ENCODE results near the gene ARHGEF10L.
"Not testable (repeated sequence)": the region's sequence is repeated elsewhere in the genome, so short reads cannot be mapped to it uniquely, and the experiment has no call there.

ARHGEF10L gene

DNA sequence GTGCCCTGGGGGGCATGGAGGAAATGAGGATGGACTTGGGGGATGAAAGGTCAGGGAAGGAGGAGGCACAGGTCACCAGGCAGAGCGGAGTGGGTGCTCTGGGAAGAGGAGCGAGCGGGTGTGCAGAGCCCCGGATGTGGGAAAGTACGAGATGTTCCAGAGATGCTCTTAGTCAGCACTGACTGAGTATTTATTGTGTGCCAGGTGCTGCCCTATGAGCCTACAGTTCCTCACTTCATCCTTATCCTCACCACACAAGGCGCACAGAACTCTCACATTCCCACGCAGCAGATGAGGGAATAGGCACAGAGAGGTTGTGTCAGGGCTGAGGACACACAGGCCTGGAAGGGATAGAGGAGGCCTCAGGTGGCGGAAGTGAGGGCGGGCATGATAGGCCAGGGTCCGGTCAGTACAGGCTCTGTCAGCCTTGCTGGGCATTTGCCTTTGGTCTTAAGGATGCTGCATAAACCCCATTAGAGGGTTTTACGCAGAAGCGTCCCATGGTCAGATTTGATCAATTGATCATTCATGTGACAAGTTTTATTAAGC, 77.3 kb downstream of the ARHGEF10L start:
- DNase-seq = no peak

DNA sequence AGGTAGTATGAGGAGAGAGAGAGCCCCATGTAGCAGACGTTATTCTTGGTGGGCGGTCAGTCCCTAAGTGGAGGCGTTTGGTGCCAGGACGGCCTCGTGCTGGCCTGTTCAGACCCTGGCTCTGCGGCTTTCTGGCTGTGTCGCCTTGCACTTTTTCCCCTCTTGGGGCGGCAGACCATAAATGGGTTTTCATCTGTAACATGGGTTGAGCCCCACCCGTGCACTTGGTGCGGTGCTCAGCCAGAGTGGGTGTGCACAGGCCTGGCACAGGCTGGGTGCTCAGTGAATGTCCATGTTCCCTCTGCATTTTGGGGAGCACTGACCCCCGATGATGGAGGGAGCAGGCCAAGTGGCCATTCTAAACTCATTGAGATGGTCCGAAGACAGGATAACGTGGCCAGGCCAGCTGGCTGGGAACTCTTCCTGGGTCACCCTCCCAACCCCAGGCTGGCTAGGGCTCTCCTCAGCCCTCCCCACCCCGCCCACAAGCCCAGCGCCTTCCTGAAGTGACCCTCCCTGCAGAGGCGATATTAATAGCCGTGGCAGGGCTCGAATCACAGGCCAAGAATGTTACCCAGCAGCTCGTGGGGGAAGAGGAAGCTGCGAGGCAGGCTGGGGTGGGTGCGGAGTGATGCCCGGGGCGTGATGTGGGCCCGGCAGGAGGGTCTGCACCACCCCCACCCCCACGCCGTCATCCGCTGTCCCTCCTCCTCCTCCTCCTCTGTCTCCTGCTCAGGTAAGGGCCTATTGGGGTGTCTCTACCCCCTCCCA, 78.5 kb downstream of the ARHGEF10L start:
- peak; percentile 74 for DNase-seq

DNA sequence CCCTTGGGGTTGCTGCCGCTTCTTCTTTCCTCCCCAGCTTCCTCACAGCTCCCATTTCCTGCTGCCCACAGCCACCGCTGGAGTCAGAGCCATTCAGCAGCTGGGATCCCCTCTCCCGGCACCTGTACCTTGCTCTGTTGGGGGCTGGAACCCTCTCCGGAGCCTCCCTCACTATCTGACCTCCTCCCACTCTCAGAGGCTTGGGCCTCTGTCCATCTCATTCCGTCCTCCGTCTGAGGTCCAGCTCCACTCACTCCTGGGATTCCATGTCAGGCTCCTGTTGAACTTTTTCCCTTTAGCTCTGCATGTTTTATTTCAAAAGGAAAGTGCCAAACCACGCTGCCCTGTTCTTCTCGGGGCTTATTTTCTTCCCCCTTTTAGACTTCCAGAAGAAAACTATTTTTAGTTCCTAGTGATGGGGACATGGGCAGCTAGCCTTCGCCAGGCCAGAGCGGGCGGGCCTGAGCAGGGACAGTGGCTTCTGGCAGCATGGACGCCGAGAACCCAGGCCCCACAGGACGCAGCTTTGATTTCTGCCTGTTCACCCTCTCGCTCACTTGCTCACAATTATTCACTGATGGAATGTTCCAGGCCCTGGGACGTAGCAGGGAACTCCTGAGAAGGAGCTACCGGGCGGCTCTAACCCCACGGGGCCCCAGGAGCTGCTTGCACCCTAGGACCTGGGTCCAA, 79.2 kb downstream of the ARHGEF10L start:
- no peak for DNase-seq

DNA sequence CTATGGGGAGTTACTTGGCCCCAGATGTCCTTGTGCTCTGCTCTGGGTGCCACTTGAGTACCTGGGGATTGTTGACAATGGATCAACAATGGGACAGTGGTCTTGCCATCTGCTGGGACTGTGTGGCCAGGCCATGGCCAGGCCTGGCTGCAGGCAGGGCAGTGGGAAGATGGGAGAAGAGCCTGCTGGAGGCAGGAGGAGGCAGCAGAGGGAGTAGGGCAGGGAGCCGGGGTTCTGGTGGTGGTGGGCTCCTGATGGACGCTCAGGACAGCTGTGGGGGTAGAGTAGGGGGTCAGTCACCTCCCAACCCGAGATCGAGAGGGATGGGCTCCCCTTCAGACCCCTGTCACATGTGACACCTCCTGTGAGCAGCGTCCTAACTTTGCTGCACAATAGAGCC, 81.0 kb downstream of the ARHGEF10L start:
- DNase-seq = no peak

DNA sequence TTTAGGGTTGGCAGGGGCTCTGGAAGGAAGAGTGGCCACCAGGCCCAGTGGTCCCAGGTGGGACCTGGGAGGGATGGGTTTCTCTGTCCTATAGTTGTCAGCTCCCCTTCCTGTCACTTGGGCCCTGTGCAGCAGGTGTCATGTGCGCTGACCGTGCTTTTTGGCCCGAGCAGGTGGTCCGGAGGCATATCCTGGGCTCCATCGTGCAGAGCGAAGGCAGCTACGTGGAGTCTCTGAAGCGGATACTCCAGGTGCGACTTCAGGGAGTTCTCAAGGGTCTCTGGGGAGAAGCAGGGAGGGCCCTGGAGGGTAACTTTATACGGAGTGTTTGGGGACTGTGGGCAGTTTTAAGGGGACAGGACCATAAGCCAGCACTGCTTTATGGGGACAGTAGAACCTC, 82.2 kb downstream of the ARHGEF10L start:
- no peak for DNase-seq

DNA sequence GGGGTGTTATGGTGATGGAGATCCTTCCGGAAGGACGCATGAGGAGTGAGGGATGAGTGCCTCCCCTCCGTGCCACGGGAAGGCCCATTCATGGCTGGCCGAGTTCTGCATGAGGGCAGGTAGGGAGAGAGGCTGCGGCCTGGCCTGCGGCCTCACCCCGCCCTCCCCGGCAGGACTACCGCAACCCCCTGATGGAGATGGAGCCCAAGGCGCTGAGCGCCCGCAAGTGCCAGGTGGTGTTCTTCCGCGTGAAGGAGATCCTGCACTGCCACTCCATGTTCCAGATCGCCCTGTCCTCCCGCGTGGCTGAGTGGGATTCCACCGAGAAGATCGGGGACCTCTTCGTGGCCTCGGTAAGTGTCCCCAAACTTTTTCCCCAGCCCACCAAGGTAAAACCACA, 83.3 kb downstream of the ARHGEF10L start:
- no peak for DNase-seq

DNA sequence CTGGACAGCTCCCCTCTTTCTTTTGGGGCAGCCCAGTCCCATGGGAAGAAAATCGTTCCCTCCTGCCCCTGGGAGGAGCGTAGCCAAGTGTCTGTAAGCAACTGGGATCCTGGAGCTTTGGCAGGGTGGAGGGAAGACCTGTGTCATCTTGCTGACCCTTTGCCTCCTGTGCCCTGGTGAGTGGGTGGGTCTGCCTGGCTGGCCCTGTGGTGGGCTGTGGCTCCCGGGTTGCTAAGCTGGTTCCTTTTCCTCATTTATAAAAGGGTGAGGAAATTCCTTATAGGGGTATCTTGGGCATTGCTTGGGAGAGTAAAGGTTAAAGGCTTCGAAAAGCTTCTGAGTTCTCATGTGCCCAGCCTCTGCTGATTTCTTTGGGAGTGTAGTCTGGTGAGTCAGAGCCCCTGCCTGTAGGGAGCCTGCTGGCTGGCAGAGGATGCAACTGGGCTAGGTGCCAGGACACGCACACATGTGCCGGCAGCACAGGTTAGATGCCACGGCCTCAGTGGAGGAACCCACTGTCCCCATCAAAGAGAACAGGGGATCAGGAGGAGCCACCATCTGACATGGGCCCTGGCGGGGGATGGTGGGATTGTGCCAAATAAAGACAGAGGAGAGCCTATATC, 85.2 kb downstream of the ARHGEF10L start:
- DNase-seq = peak; percentile 64

DNA sequence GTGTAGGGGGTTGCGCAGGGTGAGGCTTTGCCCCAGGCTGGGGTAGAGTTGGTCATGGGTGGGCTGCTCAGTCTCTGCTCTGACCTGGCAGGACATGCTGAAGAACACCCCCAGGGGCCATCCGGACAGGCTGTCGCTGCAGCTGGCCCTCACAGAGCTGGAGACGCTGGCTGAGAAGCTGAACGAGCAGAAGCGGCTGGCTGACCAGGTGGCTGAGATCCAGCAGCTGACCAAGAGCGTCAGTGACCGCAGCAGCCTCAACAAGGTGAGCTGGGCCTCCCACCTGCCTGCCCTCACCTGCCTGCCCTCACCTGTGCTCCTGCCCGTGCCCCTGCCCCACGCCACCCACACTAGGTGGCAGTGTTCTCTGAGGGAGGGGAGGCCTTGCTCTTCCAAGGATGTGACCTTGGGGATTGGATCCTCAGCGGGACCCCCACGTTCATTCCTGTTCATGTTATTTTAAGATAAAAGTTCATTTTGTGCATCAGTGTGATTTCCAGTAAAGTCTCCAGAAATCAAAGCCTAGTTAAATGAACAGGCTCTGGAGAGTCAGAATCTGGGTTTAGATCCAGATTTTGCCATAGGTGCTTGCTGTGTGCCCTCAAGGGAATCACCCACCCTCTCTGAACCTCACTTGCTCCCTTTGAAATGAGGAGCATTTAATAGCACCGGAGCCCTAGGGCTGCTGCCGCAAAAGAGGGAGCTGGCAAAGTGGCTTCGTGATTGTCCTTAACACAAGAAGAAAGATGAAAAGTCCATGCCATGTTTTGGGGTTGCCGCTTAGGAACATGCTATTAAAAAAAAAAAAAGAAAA, 87.9 kb downstream of the ARHGEF10L start:
- no peak for DNase-seq

DNA sequence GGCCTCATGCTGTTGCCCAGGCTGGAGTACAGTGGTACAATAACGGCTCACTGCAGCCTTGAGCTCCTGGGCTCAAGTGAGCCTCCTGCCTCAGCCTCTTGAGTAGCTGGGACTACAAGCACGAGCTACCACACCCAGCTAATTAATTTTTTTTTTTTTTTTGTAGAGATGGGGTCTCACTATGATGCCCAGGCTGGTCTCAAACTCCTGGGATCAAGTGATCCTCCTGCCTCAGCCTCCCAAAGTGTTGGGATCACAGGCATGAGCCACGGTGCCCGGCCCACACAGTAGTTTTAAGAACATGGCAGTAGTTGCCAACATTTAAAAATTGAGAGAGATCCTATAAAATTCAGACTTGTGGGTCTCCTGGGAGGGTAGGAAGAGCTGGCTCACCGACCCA, 89.5 kb downstream of the ARHGEF10L start:
- not testable (repeated sequence) for DNase-seq

DNA sequence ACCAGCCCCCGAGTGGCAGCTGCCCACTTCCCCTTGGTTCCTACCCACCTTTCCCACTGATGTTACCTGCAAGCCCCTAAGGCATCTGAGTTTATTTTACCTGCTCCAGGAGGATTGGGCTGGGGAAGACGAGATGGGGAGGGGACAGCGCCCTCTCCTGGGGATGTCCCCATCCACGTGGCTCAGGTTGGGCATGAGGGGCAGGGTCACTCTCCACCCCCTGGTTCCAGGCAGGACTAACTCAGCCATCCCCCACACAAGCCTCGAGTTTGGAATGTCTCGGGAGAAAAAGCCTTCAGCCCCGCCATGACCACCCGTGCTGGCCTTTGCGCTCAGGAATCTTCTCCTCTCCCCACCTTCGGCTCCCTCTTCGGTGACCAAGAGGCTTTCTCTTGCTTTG, 90.0 kb downstream of the ARHGEF10L start:
- no peak for DNase-seq

DNA sequence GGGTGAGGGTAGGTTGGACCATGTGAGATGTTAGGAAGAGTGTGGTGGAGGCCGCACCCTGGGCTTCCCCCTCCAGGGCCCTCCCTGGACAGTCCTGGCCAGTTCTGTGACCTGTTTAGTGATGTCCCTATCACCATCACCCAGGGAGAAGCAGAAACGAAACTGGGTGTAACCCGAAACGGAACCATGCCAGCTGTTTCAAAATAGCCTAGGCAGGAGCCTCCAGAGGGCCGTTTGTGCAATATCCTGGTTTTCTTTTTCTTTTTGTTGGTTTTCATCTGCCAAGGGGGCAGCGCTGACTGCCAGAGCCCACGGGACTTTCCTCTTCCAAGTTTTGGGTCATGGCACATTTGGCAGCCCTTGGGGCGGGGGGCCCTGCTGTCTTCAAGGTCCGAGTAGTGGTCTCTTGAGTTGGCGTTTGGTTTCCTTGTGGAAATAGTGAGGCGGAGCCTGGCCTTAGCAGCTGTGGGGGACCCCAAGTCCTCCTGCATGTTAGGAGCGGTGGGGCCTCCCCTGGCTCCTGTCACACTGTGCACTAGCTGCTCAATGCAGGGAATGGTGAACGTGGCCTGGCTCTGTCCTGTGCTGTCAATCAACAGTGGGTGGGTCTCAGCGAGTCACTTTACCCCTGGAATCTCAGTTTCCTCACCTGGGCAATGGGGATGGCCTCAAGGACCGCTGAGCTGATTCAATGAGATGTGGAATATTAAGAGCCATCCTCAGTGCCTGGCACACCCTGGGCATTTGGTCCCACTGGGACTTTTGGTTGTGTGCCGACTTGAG, 90.7 kb downstream of the ARHGEF10L start:
- peak; percentile 99 for DNase-seq

DNA sequence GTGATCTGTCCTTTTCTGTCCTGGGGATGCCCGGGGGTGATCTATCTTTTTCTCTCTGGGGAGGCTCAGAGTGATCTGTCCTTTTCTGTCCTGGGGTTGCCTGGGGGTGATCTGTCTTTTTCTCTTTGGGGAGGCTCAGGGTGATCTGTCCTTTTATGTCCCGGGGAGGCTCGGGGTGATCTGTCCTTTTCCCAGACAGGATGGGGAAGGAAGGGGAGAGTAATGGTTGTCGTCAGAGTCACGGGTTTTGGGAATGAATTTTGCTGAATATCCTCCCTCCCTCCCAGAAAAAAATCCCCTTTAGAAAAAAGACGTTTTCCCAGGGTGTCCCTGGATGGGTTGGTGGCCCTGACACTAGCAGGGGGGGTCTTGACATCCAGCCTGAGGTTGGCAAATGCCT, 91.5 kb downstream of the ARHGEF10L start:
- DNase-seq = peak; percentile 94

DNA sequence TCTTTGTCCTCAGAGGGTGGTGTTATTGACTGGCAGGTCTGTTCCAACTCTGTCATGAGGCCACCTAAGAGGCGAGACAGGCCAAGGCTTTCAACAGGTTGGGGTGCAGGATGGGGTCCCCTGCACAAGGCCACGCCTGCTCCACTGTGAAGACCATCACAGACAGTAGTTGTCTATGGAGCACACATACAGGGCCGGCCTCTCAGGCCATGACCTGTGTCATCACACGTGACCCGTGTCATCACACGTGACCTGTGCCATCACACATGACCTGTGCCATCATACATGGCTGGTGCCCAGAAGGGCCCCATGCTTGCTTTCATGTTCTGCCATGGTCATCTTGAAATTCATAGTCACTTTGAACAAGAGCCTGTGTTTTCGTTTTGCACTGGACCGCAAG, 91.9 kb downstream of the ARHGEF10L start:
- DNase-seq = peak; percentile 67

DNA sequence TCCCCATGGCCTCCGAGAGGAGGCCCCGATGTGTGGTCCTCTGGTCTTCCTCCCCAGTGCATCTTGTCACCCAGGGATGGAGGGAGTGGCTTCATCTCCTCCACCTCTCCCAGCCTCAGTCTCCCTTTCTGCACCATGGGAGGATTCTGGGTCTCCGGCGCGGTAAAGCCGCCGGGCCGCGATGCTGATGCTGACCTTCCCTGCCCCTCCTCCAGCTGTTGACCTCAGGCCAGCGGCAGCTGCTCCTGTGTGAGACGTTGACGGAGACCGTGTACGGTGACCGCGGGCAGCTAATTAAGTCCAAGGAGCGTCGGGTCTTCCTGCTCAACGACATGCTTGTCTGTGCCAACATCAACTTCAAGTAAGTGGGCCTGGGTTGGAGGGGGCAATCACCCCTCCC, 92.6 kb downstream of the ARHGEF10L start:
- DNase-seq = no peak

DNA sequence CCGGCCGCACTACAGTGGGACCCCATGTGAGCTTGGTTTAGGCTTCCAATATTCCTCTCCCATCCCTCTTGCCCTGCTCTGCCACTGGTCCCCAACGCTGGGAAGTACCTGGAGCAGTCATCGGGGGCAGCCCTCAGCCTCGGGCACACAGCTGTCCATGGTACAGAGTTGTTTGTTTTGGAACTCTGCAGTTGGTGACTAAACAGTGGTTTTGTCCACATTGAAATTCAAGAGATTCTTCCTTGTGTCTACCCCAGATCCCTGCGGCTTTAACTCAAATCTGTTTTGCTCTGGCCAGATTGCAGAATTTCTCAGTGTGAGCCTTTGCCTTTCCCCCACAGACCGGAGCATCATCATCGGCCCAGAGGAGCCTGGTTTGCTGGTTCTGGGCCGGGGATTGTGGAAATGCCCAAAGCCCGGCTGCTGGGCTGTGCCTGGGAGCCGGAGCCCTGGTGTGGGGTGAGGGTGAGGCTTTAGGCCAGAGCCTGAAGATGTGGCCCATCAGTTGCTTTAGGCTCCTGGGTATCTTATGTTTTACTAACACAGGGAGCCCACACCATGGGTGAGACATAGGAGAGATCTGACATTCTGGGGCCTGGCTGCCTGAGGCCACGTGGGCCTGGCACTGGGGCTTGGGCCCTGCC, 93.2 kb downstream of the ARHGEF10L start:
- no peak for DNase-seq

DNA sequence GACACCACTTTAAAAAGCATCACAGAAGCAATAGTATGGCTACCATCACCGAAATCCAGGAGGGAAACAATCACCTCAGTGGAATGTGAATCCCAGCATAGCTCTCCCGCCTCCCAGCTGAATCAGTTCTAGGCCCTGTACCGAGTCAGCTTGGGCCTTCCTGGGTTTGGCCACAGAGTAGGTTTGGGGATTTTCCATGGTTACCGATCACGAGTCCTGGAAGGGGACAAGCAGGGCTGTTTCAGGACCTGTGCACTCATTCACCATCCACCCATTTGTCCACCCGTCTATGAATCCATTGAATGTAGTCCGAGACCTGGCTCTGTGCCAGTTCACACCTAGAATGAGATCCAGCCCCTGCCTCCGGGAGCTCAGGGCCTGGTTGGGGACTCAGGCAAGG, 94.2 kb downstream of the ARHGEF10L start:
- DNase-seq = peak; percentile 54

DNA sequence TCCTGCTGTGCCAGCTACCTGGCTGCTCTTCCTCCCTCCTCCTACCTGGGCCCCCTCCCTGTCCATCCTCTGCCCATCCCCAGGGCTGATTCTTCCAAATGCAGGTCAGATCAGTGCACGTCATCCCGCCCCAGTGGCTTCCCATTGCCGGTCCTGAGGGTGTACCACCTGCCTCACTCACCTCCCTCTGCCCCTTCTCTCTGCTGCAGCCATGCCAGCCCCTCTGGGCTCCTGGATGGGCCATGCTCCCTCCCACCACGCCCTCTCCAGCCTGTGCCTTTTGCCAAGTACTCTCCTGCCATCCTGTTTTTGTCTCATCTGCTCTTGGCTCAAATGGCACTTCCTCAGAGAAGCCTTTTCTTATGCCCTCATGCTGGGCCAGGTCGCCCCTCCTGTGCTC, 95.8 kb downstream of the ARHGEF10L start:
- DNase-seq = no peak

DNA sequence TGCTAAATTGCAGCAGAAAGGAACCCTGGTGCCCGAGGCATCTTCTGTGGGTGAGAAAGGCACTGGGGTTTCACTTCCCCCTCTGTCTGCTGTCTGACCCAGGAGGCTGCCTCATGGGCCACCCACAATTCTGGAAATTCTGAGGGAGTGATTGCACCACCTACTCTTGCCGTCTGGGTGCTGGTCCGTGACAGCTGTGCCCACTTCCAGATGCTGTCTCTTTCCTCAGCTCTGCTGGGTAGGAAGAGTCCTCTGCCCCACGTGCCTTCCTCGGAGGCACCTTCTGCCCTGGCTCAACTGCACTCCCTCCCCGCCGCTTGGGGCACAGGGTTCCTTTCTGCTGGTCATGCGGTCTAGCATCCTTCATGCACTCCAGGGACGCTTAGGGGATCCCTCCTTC, 96.3 kb downstream of the ARHGEF10L start:
- peak; percentile 99 for DNase-seq

DNA sequence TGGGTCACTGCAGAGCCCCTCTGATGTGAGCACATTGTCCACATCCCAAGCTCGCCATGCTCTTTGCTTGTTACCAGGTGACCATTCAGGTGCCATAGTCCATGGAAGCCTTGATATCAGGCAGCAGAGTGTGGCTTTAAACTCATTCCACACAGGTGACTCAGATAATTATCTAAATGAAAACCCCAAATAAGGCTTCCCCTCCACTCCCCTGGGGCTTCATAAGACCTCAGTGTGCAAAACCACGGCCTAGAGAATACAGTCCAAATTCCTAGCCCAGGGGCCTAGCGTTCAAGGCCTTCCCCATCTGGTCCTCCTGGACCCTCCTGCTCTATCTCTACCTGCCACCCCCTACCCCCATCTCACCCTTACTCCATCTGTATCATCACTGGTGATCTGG, 97.1 kb downstream of the ARHGEF10L start:
- DNase-seq = no peak

DNA sequence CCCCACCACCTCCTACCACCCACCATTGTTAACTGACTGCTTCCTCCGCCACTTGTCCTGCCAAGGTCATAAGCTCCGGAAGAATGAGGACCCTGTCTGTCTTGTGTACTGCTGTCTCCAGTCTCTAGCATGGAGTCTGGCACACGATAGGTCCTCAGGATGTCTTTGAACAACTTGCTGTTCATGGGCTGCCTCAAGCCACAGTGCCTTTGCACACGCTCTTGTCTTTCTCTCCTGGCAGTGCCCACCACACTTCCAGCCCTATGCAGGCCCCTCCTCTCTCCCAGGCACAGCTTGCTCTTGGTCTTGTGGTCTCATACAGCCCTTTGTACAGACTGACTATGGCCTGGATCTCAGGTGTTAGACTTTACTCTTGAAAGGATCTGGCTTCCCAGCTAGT, 97.6 kb downstream of the ARHGEF10L start:
- DNase-seq = no peak

DNA sequence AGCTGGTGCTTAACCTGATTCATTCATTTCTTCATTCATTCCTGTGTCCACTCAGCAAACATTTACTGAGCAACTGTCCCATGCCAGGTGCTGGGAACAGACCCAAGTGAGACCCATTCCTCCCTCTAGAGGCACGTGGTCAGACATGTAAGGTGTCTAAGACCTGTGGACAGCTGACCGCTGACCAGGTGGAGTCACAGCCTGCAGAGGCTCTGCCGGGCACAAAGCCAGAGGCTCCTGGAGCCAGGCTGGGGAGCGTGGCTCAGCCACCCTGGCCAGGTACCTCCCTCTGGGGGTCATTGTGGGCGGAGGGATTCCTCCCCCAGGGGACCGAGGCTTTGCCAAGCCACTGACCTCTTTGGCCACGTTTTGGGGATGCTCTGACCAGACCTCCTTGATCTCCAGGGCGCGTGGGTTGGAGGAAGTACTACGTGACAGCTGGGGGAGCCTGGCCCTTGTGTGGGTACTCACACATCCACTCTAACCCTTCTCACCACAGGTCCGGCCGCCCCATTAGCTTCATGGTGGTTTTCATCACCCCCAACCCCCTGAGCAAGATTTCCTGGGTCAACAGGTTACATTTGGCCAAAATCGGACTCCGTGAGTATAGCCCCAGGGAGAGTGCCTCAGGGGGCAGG, 100.3 kb downstream of the ARHGEF10L start:
- peak; percentile 53 for DNase-seq
